ENCODE data around the gene CDH13. TPM values are rescaled to one million over a fixed set of nuclear protein-coding genes. Genes with fewer than 3 reads are reported as not detected.

CDH13 gene
- total RNA-seq, 2 donors from 2014 or later: 228 to 280 TPM

DNA sequence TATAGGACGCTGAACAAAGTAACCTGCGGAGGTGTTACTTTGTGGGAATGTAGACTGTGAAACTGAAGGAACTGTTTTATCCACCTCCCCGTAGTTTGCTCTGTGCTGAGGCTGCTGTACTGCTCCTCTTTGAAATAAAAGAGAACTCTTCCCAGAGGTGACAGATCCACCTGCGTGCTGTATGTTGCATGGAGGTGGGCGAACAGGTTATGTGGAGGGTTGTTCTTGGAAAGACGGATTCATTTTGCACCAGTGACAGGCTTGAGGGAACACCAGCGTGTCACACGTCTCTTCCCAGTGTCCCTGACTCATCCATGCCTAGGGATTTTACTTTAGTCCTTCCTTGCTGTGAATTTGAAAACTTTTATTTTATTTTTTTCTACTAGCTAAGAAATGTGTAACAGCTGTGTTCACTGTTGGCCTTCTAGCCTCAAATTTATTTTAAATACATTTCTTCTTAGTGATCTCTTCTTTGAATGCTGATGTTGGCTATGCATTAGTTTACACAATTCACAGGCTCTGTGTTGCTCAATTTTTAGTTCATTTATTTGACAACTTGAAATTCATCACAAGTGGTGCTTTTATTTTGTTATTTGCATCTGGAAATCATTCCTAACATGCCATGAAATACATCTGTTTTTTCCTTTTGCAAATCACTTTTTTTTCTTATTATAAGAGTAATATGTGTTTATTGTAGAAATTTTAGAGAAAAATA is 512.4 kb downstream of the CDH13 start:
- TF ChIP-seq, protein P1, sequence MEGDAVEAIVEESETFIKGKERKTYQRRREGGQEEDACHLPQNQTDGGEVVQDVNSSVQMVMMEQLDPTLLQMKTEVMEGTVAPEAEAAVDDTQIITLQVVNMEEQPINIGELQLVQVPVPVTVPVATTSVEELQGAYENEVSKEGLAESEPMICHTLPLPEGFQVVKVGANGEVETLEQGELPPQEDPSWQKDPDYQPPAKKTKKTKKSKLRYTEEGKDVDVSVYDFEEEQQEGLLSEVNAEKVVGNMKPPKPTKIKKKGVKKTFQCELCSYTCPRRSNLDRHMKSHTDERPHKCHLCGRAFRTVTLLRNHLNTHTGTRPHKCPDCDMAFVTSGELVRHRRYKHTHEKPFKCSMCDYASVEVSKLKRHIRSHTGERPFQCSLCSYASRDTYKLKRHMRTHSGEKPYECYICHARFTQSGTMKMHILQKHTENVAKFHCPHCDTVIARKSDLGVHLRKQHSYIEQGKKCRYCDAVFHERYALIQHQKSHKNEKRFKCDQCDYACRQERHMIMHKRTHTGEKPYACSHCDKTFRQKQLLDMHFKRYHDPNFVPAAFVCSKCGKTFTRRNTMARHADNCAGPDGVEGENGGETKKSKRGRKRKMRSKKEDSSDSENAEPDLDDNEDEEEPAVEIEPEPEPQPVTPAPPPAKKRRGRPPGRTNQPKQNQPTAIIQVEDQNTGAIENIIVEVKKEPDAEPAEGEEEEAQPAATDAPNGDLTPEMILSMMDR (IDR thresholded peaks at IDR 0.05): no peak
- H3K4me3 ChIP-seq: no peak overlapping the region
- ATAC-seq (ENCODE audit: insufficient number of reproducible peaks, low FRiP score, low read depth) (no peak), DNase-seq (ENCODE audit: low spot score) (no peak)
- no peak overlapping the region for H3K27ac ChIP-seq
- no peaks in the 10 kb centered on the region for H3K9me3 ChIP-seq
- no peaks in the 10 kb centered on the region for H3K4me1 ChIP-seq (ENCODE audit: control insufficient read depth in 1 of 2, low read depth in 2 of 2)
- H3K36me3 ChIP-seq: no peaks in the 10 kb centered on the region
- no peaks in the 10 kb centered on the region for H3K27me3 ChIP-seq (replicated peaks; ENCODE audit: insufficient read depth)

DNA sequence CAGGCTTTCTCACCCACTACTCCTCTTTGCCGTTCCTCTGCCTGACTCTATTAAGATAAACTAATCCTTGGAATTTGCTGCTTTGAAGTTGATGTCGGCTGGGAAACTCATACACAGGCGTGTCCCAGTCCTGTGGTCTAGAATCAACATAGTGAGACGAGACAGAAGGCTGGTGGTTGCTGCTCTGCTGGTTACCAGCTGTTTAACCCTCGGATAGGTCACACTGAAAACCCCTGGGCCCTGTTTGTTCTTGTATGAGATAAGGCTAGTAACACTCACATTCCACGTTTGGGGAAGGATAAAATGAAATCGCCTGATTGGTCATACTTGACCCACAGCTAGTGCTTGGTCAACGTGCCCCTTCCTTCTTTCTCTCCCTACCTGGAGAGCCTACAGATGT is 517.0 kb downstream of the CDH13 start:
- no peak for ATAC-seq (ENCODE audit: insufficient number of reproducible peaks, low FRiP score, low read depth)
- Histone ChIP-seq H3K9me3 (no peaks in the 10 kb centered on the region), H3K4me3 (no peak overlapping the region), H3K4me1 (ENCODE audit: control insufficient read depth in 1 of 2, low read depth in 2 of 2) (no peaks in the 10 kb centered on the region), H3K27me3 (replicated peaks; ENCODE audit: insufficient read depth) (no peaks in the 10 kb centered on the region), H3K27ac (no peak overlapping the region), H3K36me3 (no peaks in the 10 kb centered on the region)
- TF ChIP-seq, protein P1 (IDR thresholded peaks at IDR 0.05): no peak
- no peak for DNase-seq (ENCODE audit: low spot score)

DNA sequence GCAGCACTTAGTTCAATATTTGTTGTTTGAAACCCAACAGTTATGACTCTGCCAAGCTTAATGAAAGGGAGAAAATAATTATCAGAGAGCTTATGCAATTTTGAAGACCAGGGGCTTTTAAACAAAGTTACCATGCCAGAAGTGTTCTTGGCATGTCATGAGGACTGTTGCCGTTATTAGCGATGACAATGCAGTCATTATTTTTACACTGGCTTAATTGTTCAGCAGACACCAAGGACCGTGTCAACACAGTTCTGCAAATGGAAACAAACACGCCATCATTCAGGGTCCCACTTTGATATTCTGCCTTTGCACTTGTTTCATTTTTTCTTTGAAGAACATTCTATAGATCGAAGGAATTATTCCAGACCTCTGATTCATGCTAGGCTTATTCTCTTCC is 518.5 kb downstream of the CDH13 start:
- TF ChIP-seq, protein P1 (IDR thresholded peaks at IDR 0.05): no peak

DNA sequence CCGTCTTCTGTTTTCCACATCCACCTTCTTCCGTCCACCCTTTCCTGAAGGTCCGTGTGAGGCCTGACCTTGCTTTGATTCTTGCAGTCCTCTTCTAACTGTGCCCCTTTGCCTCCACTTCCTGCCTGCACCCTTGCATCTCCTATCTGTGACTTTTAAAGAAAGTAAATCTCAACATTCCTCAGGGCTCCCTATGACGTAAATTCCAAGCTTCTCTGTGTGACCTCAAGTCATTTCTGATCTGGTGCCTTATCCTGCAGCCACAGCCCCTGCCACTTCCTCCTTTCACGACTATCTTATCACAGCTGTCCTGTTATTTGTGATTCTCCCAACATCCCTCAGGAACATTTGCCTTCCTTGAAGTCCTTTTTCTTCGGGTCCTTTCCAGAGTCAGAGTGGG is 520.5 kb downstream of the CDH13 start:
- Histone ChIP-seq H3K27ac (no peak overlapping the region), H3K27me3 (replicated peaks; ENCODE audit: insufficient read depth) (no peaks in the 10 kb centered on the region), H3K9me3 (no peaks in the 10 kb centered on the region), H3K4me1 (ENCODE audit: control insufficient read depth in 1 of 2, low read depth in 2 of 2) (no peaks in the 10 kb centered on the region), H3K36me3 (no peaks in the 10 kb centered on the region), H3K4me3 (no peak overlapping the region)
- no peak for DNase-seq (ENCODE audit: low spot score)
- TF ChIP-seq, protein P1 (IDR thresholded peaks at IDR 0.05): no peak
- no peak for ATAC-seq (ENCODE audit: insufficient number of reproducible peaks, low FRiP score, low read depth)

More for the DNA sequence above, 518.5 kb downstream of the CDH13 start:
- no peak for DNase-seq (ENCODE audit: low spot score)
- H3K27me3 ChIP-seq (replicated peaks; ENCODE audit: insufficient read depth): no peaks in the 10 kb centered on the region
- no peaks in the 10 kb centered on the region for H3K36me3 ChIP-seq
- no peak overlapping the region for H3K27ac ChIP-seq
- no peak for ATAC-seq (ENCODE audit: insufficient number of reproducible peaks, low FRiP score, low read depth)
- H3K9me3 ChIP-seq: no peaks in the 10 kb centered on the region
- H3K4me1 ChIP-seq (ENCODE audit: control insufficient read depth in 1 of 2, low read depth in 2 of 2): no peaks in the 10 kb centered on the region
- H3K4me3 ChIP-seq: no peak overlapping the region

DNA sequence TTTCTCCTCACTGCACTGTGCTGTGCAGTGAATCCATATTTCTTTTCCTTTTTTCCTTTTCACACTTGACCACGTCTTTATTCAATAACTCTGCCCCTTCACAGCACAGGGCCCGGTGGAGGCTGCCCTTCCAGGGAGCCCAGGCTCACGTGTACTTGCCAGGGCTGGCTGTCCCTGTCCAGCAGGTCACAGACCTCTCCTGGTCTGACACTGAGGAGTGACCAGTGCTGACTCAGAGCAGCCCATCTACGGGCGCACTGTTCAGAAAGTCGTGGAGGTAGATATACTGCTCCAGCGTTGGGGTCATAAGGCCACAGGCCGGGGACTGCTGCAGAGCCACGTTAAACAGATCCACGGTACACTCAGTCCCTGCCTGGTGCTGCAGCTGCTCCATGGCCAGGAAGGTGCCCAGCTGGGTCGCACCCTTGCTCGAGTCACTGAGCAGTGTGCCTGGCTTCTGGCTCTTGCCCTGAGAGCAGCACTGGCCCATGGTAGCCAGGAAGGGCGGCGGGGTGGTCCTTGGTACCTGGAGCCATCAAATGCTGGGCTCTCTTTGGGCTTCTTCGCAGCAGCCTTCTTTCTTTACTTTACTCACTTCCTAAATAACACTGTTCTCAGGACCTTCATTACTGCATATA is 531.7 kb downstream of the CDH13 start:
- TF ChIP-seq, protein P1 (IDR thresholded peaks at IDR 0.05): no peak
- Histone ChIP-seq H3K4me1 (ENCODE audit: control insufficient read depth in 1 of 2, low read depth in 2 of 2) (peaks cover 0 to 21% of the 10 kb centered on the region in 2 donors), H3K27me3 (replicated peaks; ENCODE audit: insufficient read depth) (no peaks in the 10 kb centered on the region), H3K9me3 (no peaks in the 10 kb centered on the region), H3K36me3 (no peaks in the 10 kb centered on the region), H3K27ac (no peak overlapping the region), H3K4me3 (no peak overlapping the region)
- DNase-seq (ENCODE audit: low spot score): no peak
- ATAC-seq (ENCODE audit: insufficient number of reproducible peaks, low FRiP score, low read depth): no peak
